HepG2 (cell line): Measurements from ENCODE around the gene UBE2I. TPM values are rescaled to one million over a fixed set of nuclear protein-coding genes. Genes with fewer than 3 reads are reported as not detected.

ENCODE experiments used
- ATAC-seq: fragments of 200-7000 bp; cut with Tn5 transposase; 3 replicates; pipeline ENCODE4 v1.9.1; 2020; ENCODE audit warnings: mild to moderate bottlenecking, moderate library complexity
- BruUV-seq: library from RNA; stranded (reverse); fragments of 400-500 nt; replicated peaks from 2 replicates; lab custom pipeline; 2021; lab: Mats Ljungman, UMichigan
- CTCF ChIA-PET: fragments of 300-600 bp; formaldehyde crosslinking; extraction: SDS; loops from one replicate; lab custom pipeline; 2021; ENCODE audit warnings: low total read pairs, inconsistent platforms, low intra/inter-chr PET ratio; lab: Yijun Ruan, JAX
- POLR2A ChIA-PET: fragments of 350-600 bp; sonication (Branson Sonifier 250); formaldehyde crosslinking; loops from one replicate; lab custom pipeline; 2020; ENCODE audit warnings: antibody characterized with exemption, inconsistent platforms; lab: Yijun Ruan, JAX
- DNase-seq: peaks from one replicate; pipeline ENCODE4 v3.0.0-alpha.2; 2015; ENCODE audit warnings: low spot score
- FAIRE-seq: peaks from 3 replicates; lab custom pipeline; 2011; peaks lifted over from hg19 to GRCh38; lab: Jason Lieb, UNC
- H2AFZ ChIP-seq: one replicate; pipeline ENCODE4 v1.6.1; 2011; ENCODE audit warnings: low read length, inconsistent platforms
- H3K27ac ChIP-seq: fragments of 300-600 bp; 3 replicates; pipeline ENCODE4 v1.8.0; 2011; ENCODE audit warnings: mixed run types, mild to moderate bottlenecking, mixed read lengths, low read length, inconsistent platforms; ENCODE audit not compliant: insufficient read depth; ENCODE audit errors: extremely low read length
- H3K27me3 ChIP-seq, 2 experiments: fragments of 200-600 bp in 1 of 2; 2 replicates in 1 of 2; 3 replicates in 1 of 2; pipeline versions ENCODE4 v1.6.0 to v1.8.0; 2011; ENCODE audit warnings: low read length in 2 of 2, mild to moderate bottlenecking in 2 of 2, moderate library complexity in 2 of 2, inconsistent platforms in 1 of 2; ENCODE audit not compliant: insufficient read depth in 2 of 2, control insufficient read depth in 1 of 2
- H3K36me3 ChIP-seq, 2 experiments: fragments of 200-600 bp in 1 of 2; replicated peaks in 1 of 2; 2 replicates in 1 of 2; 3 replicates in 1 of 2; pipeline versions ENCODE4 v1.5.1 to v1.8.0; 2011; ENCODE audit warnings: low read length in 2 of 2, inconsistent platforms in 1 of 2; ENCODE audit not compliant: insufficient read depth in 2 of 2, control insufficient read depth in 1 of 2
- H3K4me1 ChIP-seq: 2 replicates; pipeline ENCODE4 v1.5.1; 2012; ENCODE audit warnings: low read length, inconsistent platforms; ENCODE audit not compliant: insufficient read depth
- H3K4me2 ChIP-seq: 2 replicates; pipeline ENCODE4 v1.6.0; 2011; ENCODE audit warnings: low read depth, low read length, inconsistent platforms
- H3K4me3 ChIP-seq, 3 experiments: fragments of 200-600 bp in 1 of 3; sonication (generic), shearing (Covaris generic) in 1 of 3; replicated peaks in 1 of 3; 2 replicates each; pipeline ENCODE4 v1.5.1; 2011 to 2016; ENCODE audit warnings: low read length in 3 of 3, inconsistent platforms in 2 of 3, low read depth in 2 of 3, mild to moderate bottlenecking in 2 of 3, control low read depth in 1 of 3, mixed read lengths in 1 of 3; ENCODE audit not compliant: insufficient read depth in 1 of 3
- H3K79me2 ChIP-seq: one replicate; pipeline ENCODE4 v1.6.1; 2011; ENCODE audit warnings: low read length, inconsistent platforms; ENCODE audit not compliant: insufficient read depth
- H3K9ac ChIP-seq: 2 replicates; pipeline ENCODE4 v1.6.0; 2011; ENCODE audit warnings: mild to moderate bottlenecking, low read depth, low read length, inconsistent platforms; ENCODE audit not compliant: insufficient read depth
- H3K9me3 ChIP-seq: 2 replicates; pipeline ENCODE4 v1.5.1; 2012; ENCODE audit warnings: mild to moderate bottlenecking, low read length
- H4K20me1 ChIP-seq: 2 replicates; pipeline ENCODE4 v1.6.0; 2011; ENCODE audit warnings: inconsistent platforms, mild to moderate bottlenecking, low read length, moderate library complexity; ENCODE audit not compliant: insufficient read depth
- ATF6 ChIP-seq: sonication (generic); formaldehyde crosslinking; conservative IDR thresholded peaks from 2 replicates; pipeline ENCODE4 v1.4.0; 2020; ENCODE audit warnings: missing genetic modification reagents
- BRD4 ChIP-seq: sonication (generic); formaldehyde crosslinking; IDR thresholded peaks from 2 replicates; pipeline ENCODE4 v1.4.0; 2020; ENCODE audit warnings: missing genetic modification reagents
- PCBP2 ChIP-seq: fragments of 200-400 bp; formaldehyde crosslinking; optimal IDR thresholded peaks from 2 replicates; pipeline ENCODE3; 2018; ENCODE audit warnings: low read length, low read depth; ENCODE audit not compliant: poor library complexity, severe bottlenecking
- RXRA ChIP-seq: sonication (generic); formaldehyde crosslinking; IDR thresholded peaks from 2 replicates; pipeline ENCODE4 v1.5.1; 2020; ENCODE audit warnings: missing genetic modification reagents
- SNAPC2 ChIP-seq: sonication (generic); formaldehyde crosslinking; IDR thresholded peaks from 2 replicates; pipeline ENCODE4 v1.8.1; 2022; ENCODE audit warnings: mild to moderate bottlenecking, missing genetic modification reagents
- SP4 ChIP-seq: sonication (generic); formaldehyde crosslinking; IDR thresholded peaks from 2 replicates; pipeline ENCODE4 v1.8.1; 2023; ENCODE audit warnings: mild to moderate bottlenecking, missing genetic modification reagents
- SRF ChIP-seq: IDR thresholded peaks from 2 replicates; pipeline ENCODE4 v1.6.1; 2011; ENCODE audit warnings: mild to moderate bottlenecking, low read depth, low read length, moderate library complexity
- STAT6 ChIP-seq: sonication (generic); formaldehyde crosslinking; IDR thresholded peaks from 2 replicates; pipeline ENCODE4 v1.4.0; 2020; ENCODE audit warnings: missing genetic modification reagents, mild to moderate bottlenecking, borderline replicate concordance
- WGBS: methylation state at CpG from one replicate; pipeline ENCODE4 v1.1.6; 2017; ENCODE audit warnings: low lambda C conversion rate; 5-methylcytosine and 5-hydroxymethylcytosine counted together
- in situ Hi-C: cut with HindIII; loops from 2 replicates; pipeline ENCODE4 v1.10.0; 2017; ENCODE audit warnings: low pct_unique_long_range_greater_than_20kb; ENCODE audit not compliant: extremely low pct_ligation_motif_present
- intact Hi-C: fragments of 100-400 bp; cut with micrococcal nuclease; formaldehyde crosslinking; loops from one replicate; pipeline ENCODE4 v1.10.0; 2022; ENCODE audit not compliant: unreplicated experiment
- polyA plus RNA-seq, 8 experiments: library from polyadenylated mRNA; depleted of rRNA in 3 of 8; stranded (reverse) in 7 of 8; unstranded in 1 of 8; fragments of >200 nt; fragmentation: Illumina TruSeq in 4 of 8; extraction: Trizol in 4 of 8; gene quantifications; 2 replicates each; pipeline versions ENCODE4 v1.2.1 to v1.2.3, GENCODE V29; 2011 to 2016; ENCODE audit warnings: low read depth in 4 of 8, missing spikeins in 1 of 8, mixed read lengths in 1 of 8; ENCODE audit not compliant: insufficient read depth in 1 of 8
- total RNA-seq, 5 experiments: library from RNA; depleted of rRNA; stranded (reverse); fragments of >200 nt; fragmentation: Illumina TruSeq; extraction: Trizol; gene quantifications; 2 replicates each; pipeline ENCODE4 v1.2.3, GENCODE V29; 2016; ENCODE audit warnings: low read depth in 1 of 5

Gene UBE2I
- total and polyA plus RNA-seq, 2 of the 13 experiments (the other 11 are each of a cell fraction or from before 2014, with no cell fraction given) = 75.8 to 98.9 TPM

- TF ChIP-seq STAT6 (no peak), RXRA (CRISPR knock-in tag) (no peak), PCBP2 (no peak), SRF (no peak), SNAPC2 (CRISPR knock-in tag) (no peak), BRD4 (CRISPR knock-in tag) (no peak)
Observed at GRCh38 chr16:1279081-1279944, 30.1 kb upstream of the UBE2I start (continued).

GRCh38 chr16:1279945-1280589, 29.4 kb upstream of the UBE2I start:
- no peak for FAIRE-seq
- in situ Hi-C loops (no loop called here), intact Hi-C loops (no loop called here)
- no peak for TF ChIP-seq SP4 (CRISPR knock-in tag)
- TF ChIP-seq ATF6 (CRISPR knock-in tag) = no peak
- H2AFZ ChIP-seq = no peak overlapping the region
- no peak for ATAC-seq
- no peaks in the 10 kb centered on the region for H3K9me3 ChIP-seq
- no peak overlapping the region for H3K27ac ChIP-seq
- DNase-seq = no peak
- 20% methylated on average over 2 of the region's 29 CpGs for WGBS
- no peaks in the 10 kb centered on the region for H3K36me3 ChIP-seq
- POLR2A ChIA-PET = no interaction called here
- no TSS peak for BruUV-seq
- no peaks in the 10 kb centered on the region for H3K4me1 ChIP-seq
- no peaks in the 10 kb centered on the region for H4K20me1 ChIP-seq
- peaks cover 37 to 87% of the 10 kb centered on the region in 2 experiments for H3K27me3 ChIP-seq
- H3K4me2 ChIP-seq = no peak overlapping the region
- no peaks in the 10 kb centered on the region for H3K79me2 ChIP-seq
- no peak overlapping the region for H3K4me3 ChIP-seq
- H3K9ac ChIP-seq = no peak overlapping the region
- CTCF ChIA-PET = no interaction called here
